Measurements from ENCODE around the gene CEACAM20.

The CEACAM20 gene

DNA sequence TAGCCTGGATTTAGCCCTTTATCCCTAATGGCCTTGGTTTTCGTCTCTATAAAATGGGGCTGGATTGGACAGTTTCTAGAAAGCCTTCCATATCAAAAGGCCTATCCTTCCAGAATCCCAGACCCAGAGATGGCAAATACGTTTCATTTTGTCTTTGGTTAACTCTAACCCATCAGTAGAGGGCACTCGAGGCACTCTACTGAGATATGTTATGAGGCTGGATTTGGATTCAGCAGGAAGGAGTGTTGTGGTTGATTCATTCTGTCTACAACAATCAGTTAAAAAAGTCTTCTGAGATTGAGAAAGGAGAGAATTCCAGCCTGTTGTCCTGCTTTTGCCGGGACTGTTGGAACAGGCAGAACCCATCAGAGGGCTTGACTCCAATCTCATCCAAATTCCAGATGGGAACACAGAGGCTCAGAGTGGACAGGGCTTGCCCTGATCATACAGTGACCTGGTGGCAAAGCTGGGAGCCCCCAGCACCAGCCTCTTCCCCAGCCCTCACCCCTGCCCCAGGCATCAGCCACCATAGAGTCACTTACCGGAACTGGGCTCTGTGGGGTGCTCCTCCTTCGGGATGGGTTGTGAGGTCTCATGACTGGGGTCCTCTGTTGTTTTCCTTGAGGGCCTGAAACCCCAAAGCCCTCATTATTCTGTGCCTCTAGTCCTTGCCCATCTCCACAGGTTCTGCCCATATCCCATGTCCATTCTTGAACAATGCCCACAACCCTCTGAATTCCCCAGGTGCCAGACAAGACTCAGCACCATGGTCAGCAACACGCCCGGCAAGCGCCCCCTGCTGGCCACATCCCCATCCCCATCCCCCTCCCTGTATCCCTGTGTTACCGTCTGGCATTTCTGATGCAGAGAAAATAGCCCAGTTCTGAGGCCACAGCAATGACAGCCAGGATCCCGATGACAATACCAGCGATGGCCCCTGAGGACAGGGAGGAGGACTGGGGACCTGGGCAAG is 16.9 kb downstream of the CEACAM20 start:
- Histone ChIP-seq H3K9ac (ENCODE audit: low read depth, low read length, poor library complexity, severe bottlenecking) (no peak overlapping the region), H3F3A (ENCODE audit: low read depth) (no peaks in the 10 kb centered on the region), H2AFZ (ENCODE audit: low read length) (no peak overlapping the region), H3K36me3 (ENCODE audit: insufficient read depth, low read length) (no peaks in the 10 kb centered on the region), H3K27me3 (ENCODE audit: insufficient read depth, low read length, poor library complexity, severe bottlenecking) (no peaks in the 10 kb centered on the region), H3K4me3 (ENCODE audit: low read length, poor library complexity, severe bottlenecking) (no peak overlapping the region), H3K79me2 (ENCODE audit: insufficient read depth, low read length) (no peaks in the 10 kb centered on the region), H3K9me3 (ENCODE audit: insufficient read depth, low read depth, low read length) (peaks cover 18% of the 10 kb centered on the region; the same call in 1 of the 2 replicates), H4K20me1 (ENCODE audit: insufficient read depth, low read length, poor library complexity, severe bottlenecking) (no peaks in the 10 kb centered on the region), H3K4me1 (ENCODE audit: insufficient read depth, low read length, poor library complexity, severe bottlenecking) (no peaks in the 10 kb centered on the region), H3K9me2 (replicated peaks; ENCODE audit: low read depth, low read length) (no peaks in the 10 kb centered on the region), H3K4me2 (ENCODE audit: low read depth, low read length, poor library complexity, severe bottlenecking) (no peak overlapping the region)
- TF ChIP-seq, protein P1, sequence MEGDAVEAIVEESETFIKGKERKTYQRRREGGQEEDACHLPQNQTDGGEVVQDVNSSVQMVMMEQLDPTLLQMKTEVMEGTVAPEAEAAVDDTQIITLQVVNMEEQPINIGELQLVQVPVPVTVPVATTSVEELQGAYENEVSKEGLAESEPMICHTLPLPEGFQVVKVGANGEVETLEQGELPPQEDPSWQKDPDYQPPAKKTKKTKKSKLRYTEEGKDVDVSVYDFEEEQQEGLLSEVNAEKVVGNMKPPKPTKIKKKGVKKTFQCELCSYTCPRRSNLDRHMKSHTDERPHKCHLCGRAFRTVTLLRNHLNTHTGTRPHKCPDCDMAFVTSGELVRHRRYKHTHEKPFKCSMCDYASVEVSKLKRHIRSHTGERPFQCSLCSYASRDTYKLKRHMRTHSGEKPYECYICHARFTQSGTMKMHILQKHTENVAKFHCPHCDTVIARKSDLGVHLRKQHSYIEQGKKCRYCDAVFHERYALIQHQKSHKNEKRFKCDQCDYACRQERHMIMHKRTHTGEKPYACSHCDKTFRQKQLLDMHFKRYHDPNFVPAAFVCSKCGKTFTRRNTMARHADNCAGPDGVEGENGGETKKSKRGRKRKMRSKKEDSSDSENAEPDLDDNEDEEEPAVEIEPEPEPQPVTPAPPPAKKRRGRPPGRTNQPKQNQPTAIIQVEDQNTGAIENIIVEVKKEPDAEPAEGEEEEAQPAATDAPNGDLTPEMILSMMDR (conservative IDR thresholded peaks at IDR 0.05; ENCODE audit: low read length): peak; percentile 60
- no peak for TF ChIP-seq EZH2phosphoT487 (IDR thresholded peaks at IDR 0.05; ENCODE audit: borderline replicate concordance)

DNA sequence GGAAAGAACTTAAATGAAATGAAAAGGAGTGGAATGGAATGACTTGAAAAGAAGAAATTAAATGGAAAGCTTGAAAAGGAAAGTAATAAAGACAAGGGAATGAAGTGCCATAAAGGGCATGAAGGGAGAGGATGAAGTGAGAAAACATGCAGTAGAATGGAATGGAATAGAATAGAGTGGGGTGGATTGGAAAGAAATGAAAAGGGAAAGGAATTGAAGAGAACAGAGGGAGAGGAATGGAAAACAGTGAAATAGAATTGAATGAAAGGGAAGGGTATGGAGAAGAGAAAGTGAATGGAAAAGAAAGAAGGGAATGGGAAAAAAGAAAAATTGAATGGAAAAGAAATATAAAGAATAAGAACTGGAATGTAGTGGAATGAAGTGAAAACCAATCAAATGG is 20.0 kb downstream of the CEACAM20 start:
- Histone ChIP-seq H3F3A (ENCODE audit: low read depth) (no peaks in the 10 kb centered on the region), H3K36me3 (ENCODE audit: insufficient read depth, low read length) (no peaks in the 10 kb centered on the region), H3K79me2 (ENCODE audit: insufficient read depth, low read length) (no peaks in the 10 kb centered on the region), H2AFZ (ENCODE audit: low read length) (no peak overlapping the region), H3K9ac (ENCODE audit: low read depth, low read length, poor library complexity, severe bottlenecking) (no peak overlapping the region), H3K4me1 (ENCODE audit: insufficient read depth, low read length, poor library complexity, severe bottlenecking) (no peaks in the 10 kb centered on the region), H3K9me3 (ENCODE audit: insufficient read depth, low read depth, low read length) (peaks cover 5% of the 10 kb centered on the region; the same call in 1 of the 2 replicates), H4K20me1 (ENCODE audit: insufficient read depth, low read length, poor library complexity, severe bottlenecking) (no peaks in the 10 kb centered on the region), H3K27me3 (ENCODE audit: insufficient read depth, low read length, poor library complexity, severe bottlenecking) (peaks cover 13% of the 10 kb centered on the region), H3K4me2 (ENCODE audit: low read depth, low read length, poor library complexity, severe bottlenecking) (no peak overlapping the region), H3K9me2 (replicated peaks; ENCODE audit: low read depth, low read length) (no peaks in the 10 kb centered on the region), H3K4me3 (ENCODE audit: low read length, poor library complexity, severe bottlenecking) (no peak overlapping the region)
- TF ChIP-seq EZH2phosphoT487 (IDR thresholded peaks at IDR 0.05; ENCODE audit: borderline replicate concordance): no peak
- TF ChIP-seq, protein P1 (conservative IDR thresholded peaks at IDR 0.05; ENCODE audit: low read length): no peak

DNA sequence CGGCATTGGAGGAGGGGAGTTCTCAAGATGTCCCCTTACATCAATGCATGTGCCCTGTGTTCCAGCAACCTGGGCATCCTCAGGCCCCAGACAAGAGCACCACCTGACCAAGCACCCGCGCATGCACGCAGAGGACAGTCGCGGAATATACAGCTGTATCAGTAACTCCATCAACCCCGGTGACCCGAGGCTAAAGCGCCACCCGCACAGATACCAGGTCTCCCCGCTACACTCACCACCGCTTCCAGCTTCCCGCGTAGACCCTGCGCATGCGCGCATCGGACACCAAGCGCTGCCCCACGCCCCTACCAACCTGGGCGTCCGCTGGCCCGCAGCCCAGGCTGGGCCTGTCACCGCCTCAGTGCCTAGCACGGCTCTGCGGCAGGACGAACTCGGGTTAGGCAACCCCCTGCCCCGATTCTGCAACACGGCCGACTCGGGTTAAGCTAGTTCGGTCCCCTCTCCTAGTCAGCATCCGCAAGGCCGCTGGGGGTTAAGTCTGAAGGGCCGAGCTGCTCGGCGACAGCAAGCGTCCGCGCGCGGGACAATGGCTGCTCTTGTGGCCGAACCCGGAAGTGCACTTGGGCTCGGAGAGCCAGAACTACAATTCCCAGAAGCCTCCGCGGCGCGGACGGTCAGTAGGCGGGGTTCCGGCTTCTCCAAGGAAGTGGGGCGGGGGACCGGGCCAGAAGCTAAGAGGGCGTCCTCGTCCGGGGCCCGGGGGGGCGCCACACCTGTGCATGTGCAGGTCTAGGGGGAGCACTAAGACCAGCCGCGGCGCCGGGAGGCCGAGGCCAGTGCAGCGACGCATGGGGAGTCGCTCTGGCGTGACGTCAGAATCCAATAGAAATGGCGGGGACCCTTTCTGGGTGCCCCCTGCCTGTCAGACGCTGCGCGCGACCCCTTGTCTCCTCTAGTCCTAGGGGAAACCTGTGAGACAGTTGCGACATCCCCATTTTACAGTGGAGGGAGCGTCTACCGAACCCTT is 29.2 kb downstream of the CEACAM20 start, which contains the start of gene ZNF180:
ZNF180 (minus strand) TSS at position 561 of the 988 bp plus-strand sequence. CDS start 3,188 bp downstream, outside the sequence.
- H3F3A ChIP-seq (ENCODE audit: low read depth): no peaks in the 10 kb centered on the region
- H3K9me3 ChIP-seq (ENCODE audit: insufficient read depth, low read depth, low read length): peaks cover 13% of the 10 kb centered on the region
- peaks cover 14% of the 10 kb centered on the region for H3K27me3 ChIP-seq (ENCODE audit: insufficient read depth, low read length, poor library complexity, severe bottlenecking)
- H3K4me3 ChIP-seq (ENCODE audit: low read length, poor library complexity, severe bottlenecking): peak within 1 kb of the TSS; percentile 90
- H4K20me1 ChIP-seq (ENCODE audit: insufficient read depth, low read length, poor library complexity, severe bottlenecking): peaks cover 16% of the 10 kb centered on the region
- TF ChIP-seq, protein P1 (conservative IDR thresholded peaks at IDR 0.05; ENCODE audit: low read length): no peak
- TF ChIP-seq EZH2phosphoT487 (IDR thresholded peaks at IDR 0.05; ENCODE audit: borderline replicate concordance): no peak
- H3K36me3 ChIP-seq (ENCODE audit: insufficient read depth, low read length): peaks cover 12% of the 10 kb centered on the region; the same call in 1 of the 2 replicates
- peak within 1 kb of the TSS; percentile 98 for H2AFZ ChIP-seq (ENCODE audit: low read length)
- no peaks in the 10 kb centered on the region for H3K9me2 ChIP-seq (replicated peaks; ENCODE audit: low read depth, low read length)
- peaks cover 24% of the 10 kb centered on the region for H3K4me1 ChIP-seq (ENCODE audit: insufficient read depth, low read length, poor library complexity, severe bottlenecking)
- H3K9ac ChIP-seq (ENCODE audit: low read depth, low read length, poor library complexity, severe bottlenecking): peak within 1 kb of the TSS; percentile 82
- H3K79me2 ChIP-seq (ENCODE audit: insufficient read depth, low read length): peaks cover 46% of the 10 kb centered on the region
- H3K4me2 ChIP-seq (ENCODE audit: low read depth, low read length, poor library complexity, severe bottlenecking): peak within 1 kb of the TSS; percentile 89
